ENCODE measurements around the gene IFNLR1. TPM values are rescaled to one million over a fixed set of nuclear protein-coding genes. Genes with fewer than 3 reads are reported as not detected.

The IFNLR1 gene
- total and polyA plus RNA-seq, 2 donors (not counting 3 experiments of a cell fraction or from before 2014, with no cell fraction given), result 0.01 TPM; not detected in 1

- H2AFZ ChIP-seq (ENCODE audit: low read depth, low read length), result peak overlapping the region; percentile 91
- H3K4me3 ChIP-seq (replicated peaks in 1 of 3; ENCODE audit: insufficient read depth in 1 of 3, low read depth in 1 of 3, low read length in 3 of 3), result no peak overlapping the region
- no peaks in the 10 kb centered on the region for H4K20me1 ChIP-seq (replicated peaks; ENCODE audit: control insufficient read depth, extremely low read depth, insufficient read depth, low read length)
- H3K4me1 ChIP-seq (ENCODE audit: control insufficient read depth, extremely low read depth, insufficient read depth, low read length), result peaks cover 25% of the 10 kb centered on the region
- ChIA-PET CTCF (interaction anchor here (0.9 to 1.5 kb wide), 3 partner anchors 8 to 38 kb away, joined by 4 read pairs; no protein-coding TSS in a partner anchor), POLR2A (interaction anchor here (0.9 kb wide), 1 partner anchor 37 kb away, joined by 3 read pairs; no protein-coding TSS in a partner anchor)
- peak overlapping the region; percentile 53 for H3K27ac ChIP-seq (ENCODE audit: insufficient read depth, low read depth, low read length)
- H3K36me3 ChIP-seq (ENCODE audit: control insufficient read depth in 2 of 2, extremely low read depth in 1 of 2, insufficient read depth in 2 of 2, low read length in 2 of 2), result no peaks in the 10 kb centered on the region
- dilution Hi-C loops (cut with MboI; ENCODE audit: extremely low pct_ligation_motif_present, low sequenced_read_pairs), result no loop called here
- H3K9me3 ChIP-seq (replicated peaks; ENCODE audit: control insufficient read depth, insufficient read depth, low read length), result no peaks in the 10 kb centered on the region
- BruUV-seq (replicated peaks), result no TSS peak
- FAIRE-seq, result peak; percentile 87
- no peaks in the 10 kb centered on the region for H3K9me1 ChIP-seq (replicated peaks; ENCODE audit: control insufficient read depth, extremely low read depth, insufficient read depth, low read length)
- no peaks in the 10 kb centered on the region for H3K27me3 ChIP-seq (ENCODE audit: control insufficient read depth in 2 of 2, insufficient read depth in 2 of 2, low read length in 2 of 2)
- TF ChIP-seq EZH2 (IDR thresholded peaks at IDR 0.05; ENCODE audit: borderline replicate concordance, low read depth, low read length, severe bottlenecking) (no peak), JUN (IDR thresholded peaks at IDR 0.05; ENCODE audit: borderline replicate concordance, insufficient read depth, insufficient read length, low read depth) (peak; percentile 9), MYC (IDR thresholded peaks at IDR 0.05; ENCODE audit: low read depth, low read length) (no peak), GATA2 (IDR thresholded peaks at IDR 0.05; ENCODE audit: insufficient read depth, insufficient read length, low read depth, low read length) (peak; percentile 46), FOS (IDR thresholded peaks at IDR 0.05; ENCODE audit: borderline replicate concordance, insufficient read depth, low read length) (peak; percentile 80)
- no peaks in the 10 kb centered on the region for H3K79me2 ChIP-seq (ENCODE audit: control insufficient read depth, insufficient read depth, low read length)
- H3K4me2 ChIP-seq (ENCODE audit: insufficient read depth, low read length), result no peak overlapping the region
- DNase-seq (ENCODE audit: low read depth, low spot score), result peak; percentile 68
- intact Hi-C loops (cut with micrococcal nuclease), result no loop called here
- H3K9ac ChIP-seq (replicated peaks; ENCODE audit: extremely low read depth, insufficient read depth, low read length), result peak overlapping the region; percentile 2
Measured at GRCh38 chr1:24108334-24109165, 78.5 kb downstream of the IFNLR1 start.

Measured in endothelial cell of umbilical vein (primary cell).